K562 (cell line): ENCODE results near the gene NTNG1. TPM values are rescaled to one million over a fixed set of nuclear protein-coding genes. Genes with fewer than 3 reads are reported as not detected.

Source experiments
- ATAC-seq: fragments of 200-7000 bp; cut with Tn5 transposase; 3 replicates; pipeline ENCODE4 v1.9.1; 2020; ENCODE audit warnings: moderate library complexity
- BruUV-seq: library from RNA; stranded (reverse); fragments of 400-500 nt; replicated peaks from 2 replicates; lab custom pipeline; 2021; lab: Mats Ljungman, UMichigan
- CTCF ChIA-PET: fragments of 300-600 bp; formaldehyde crosslinking; extraction: SDS; loops from one replicate; lab custom pipeline; 2021; ENCODE audit warnings: low intra/inter-chr PET ratio; lab: Yijun Ruan, JAX
- POLR2A ChIA-PET: fragments of 300-600, 350-650 bp; sonication (Branson Sonifier 250); formaldehyde crosslinking; extraction: SDS; loops from one replicate; lab custom pipeline; 2021; ENCODE audit warnings: antibody characterized with exemption, inconsistent platforms; lab: Yijun Ruan, JAX
- DNase-seq, 4 experiments: peaks; one replicate each; pipeline versions ENCODE4 v3.0.0 to v3.0.0-alpha.2; 2011 to 2018; ENCODE audit warnings: low spot score in 3 of 4, mixed read lengths in 3 of 4; ENCODE audit errors: extremely low read depth in 1 of 4
- FAIRE-seq: peaks from 2 replicates; lab custom pipeline; 2011; peaks lifted over from hg19 to GRCh38; lab: Jason Lieb, UNC
- H2AFZ ChIP-seq: 2 replicates; pipeline ENCODE4 v1.6.0; 2011; ENCODE audit warnings: low read depth, low read length, control low read depth, inconsistent platforms
- H3K27ac ChIP-seq: fragments of 200-600 bp; 3 replicates; pipeline ENCODE4 v1.8.0; 2011; ENCODE audit warnings: low read depth, mild to moderate bottlenecking, control low read depth, inconsistent platforms, low read length, moderate library complexity, mixed read lengths; ENCODE audit errors: extremely low read depth
- H3K27me3 ChIP-seq, 2 experiments: fragments of 300-600 bp in 1 of 2; 2 replicates in 1 of 2; 3 replicates in 1 of 2; pipeline versions ENCODE4 v1.6.0 to v1.8.0; 2011; ENCODE audit warnings: inconsistent platforms in 2 of 2, low read length in 2 of 2, mild to moderate bottlenecking in 1 of 2, mixed read lengths in 1 of 2, moderate library complexity in 1 of 2; ENCODE audit not compliant: control insufficient read depth in 2 of 2, insufficient read depth in 2 of 2
- H3K36me3 ChIP-seq: fragments of 300-600 bp; 3 replicates; pipeline ENCODE4 v1.8.0; 2011; ENCODE audit warnings: mild to moderate bottlenecking, low read length, inconsistent platforms; ENCODE audit not compliant: control insufficient read depth, insufficient read depth
- H3K4me1 ChIP-seq, 2 experiments: fragments of 200-600 bp in 1 of 2; replicated peaks in 1 of 2; 2 replicates in 1 of 2; 3 replicates in 1 of 2; pipeline versions ENCODE4 v1.5.1 to v1.8.0; 2011; ENCODE audit warnings: inconsistent platforms in 2 of 2, low read length in 2 of 2, mild to moderate bottlenecking in 1 of 2, mixed read lengths in 1 of 2, moderate library complexity in 1 of 2; ENCODE audit not compliant: control insufficient read depth in 2 of 2, insufficient read depth in 2 of 2
- H3K4me2 ChIP-seq: 2 replicates; pipeline ENCODE4 v1.6.1; 2011; ENCODE audit warnings: low read length, control low read depth, inconsistent platforms, mixed read lengths; ENCODE audit not compliant: insufficient read depth
- H3K4me3 ChIP-seq: fragments of 200-600 bp; sonication (generic), shearing (Covaris generic); 2 replicates; pipeline ENCODE4 v1.5.1; 2016; ENCODE audit warnings: control low read depth, inconsistent platforms
- H3K79me2 ChIP-seq: fragments of 200-600 bp; 3 replicates; pipeline ENCODE4 v1.8.0; 2011; ENCODE audit warnings: low read length, inconsistent platforms; ENCODE audit not compliant: control insufficient read depth, insufficient read depth
- H3K9ac ChIP-seq, 2 experiments: 2 replicates each; pipeline versions ENCODE4 v1.6.0 to v1.6.1; 2011; ENCODE audit warnings: low read depth in 2 of 2, low read length in 2 of 2, control low read depth in 1 of 2, inconsistent platforms in 1 of 2, mild to moderate bottlenecking in 1 of 2, mixed read lengths in 1 of 2; ENCODE audit not compliant: insufficient read depth in 1 of 2
- H3K9me1 ChIP-seq: one replicate; pipeline ENCODE4 v1.6.0; 2011; ENCODE audit warnings: inconsistent platforms, mild to moderate bottlenecking, low read length, moderate library complexity; ENCODE audit not compliant: control insufficient read depth, insufficient read depth
- H3K9me3 ChIP-seq: replicated peaks from 2 replicates; pipeline ENCODE4 v1.5.1; 2011; ENCODE audit warnings: low read depth, low read length, inconsistent platforms; ENCODE audit not compliant: control insufficient read depth, insufficient read depth
- H4K20me1 ChIP-seq: replicated peaks from 2 replicates; pipeline ENCODE4 v1.6.1; 2011; ENCODE audit warnings: low read length, inconsistent platforms, mixed read lengths; ENCODE audit not compliant: control insufficient read depth, insufficient read depth
- HDAC1 ChIP-seq, 2 experiments: fragments of 450-650 bp; IDR thresholded peaks; 2 replicates each; pipeline ENCODE4 v1.6.1; 2016 to 2017; ENCODE audit warnings: inconsistent platforms in 1 of 2, mild to moderate bottlenecking in 1 of 2, moderate library complexity in 1 of 2
- NCOA4 ChIP-seq: fragments of 450-650 bp; IDR thresholded peaks from 2 replicates; pipeline ENCODE4 v1.6.1; 2018; ENCODE audit warnings: mild to moderate bottlenecking; ENCODE audit not compliant: partially characterized antibody
- NUFIP1 ChIP-seq: fragments of 450-650 bp; IDR thresholded peaks from 2 replicates; pipeline ENCODE4 v1.6.1; 2018; ENCODE audit not compliant: partially characterized antibody
- PATZ1 ChIP-seq: fragments of 250-450 bp; sonication (Bioruptor Pico); IDR thresholded peaks from 2 replicates; pipeline ENCODE4 v1.5.0; 2020; ENCODE audit warnings: mild to moderate bottlenecking, borderline replicate concordance
- SIN3A ChIP-seq, 2 experiments: fragments of 150-350 bp in 1 of 2; IDR thresholded peaks; 2 replicates each; pipeline ENCODE4 v1.6.1; 2011 to 2016; ENCODE audit warnings: borderline replicate concordance in 2 of 2, low read depth in 2 of 2, low read length in 2 of 2, mild to moderate bottlenecking in 2 of 2, moderate library complexity in 2 of 2; ENCODE audit not compliant: control insufficient read depth in 1 of 2
- STAT5A ChIP-seq: IDR thresholded peaks from 2 replicates; pipeline ENCODE4 v1.6.1; 2012; ENCODE audit warnings: low read length, inconsistent platforms, borderline replicate concordance
- TAF15 ChIP-seq: fragments of 200-400 bp; formaldehyde crosslinking; IDR thresholded peaks from 2 replicates; pipeline ENCODE4 v1.6.1; 2017; ENCODE audit warnings: mild to moderate bottlenecking, low read depth, low read length, moderate library complexity
- TARDBP ChIP-seq: fragments of 450-650 bp; IDR thresholded peaks from 2 replicates; pipeline ENCODE4 v1.6.1; 2016
- ZNF311 ChIP-seq: fragments of 250-450 bp; sonication (Bioruptor Pico); IDR thresholded peaks from 2 replicates; pipeline ENCODE4 v1.4.0; 2020; ENCODE audit warnings: mild to moderate bottlenecking, moderate library complexity
- ZNF445 ChIP-seq: fragments of 250-450 bp; sonication (Bioruptor Pico); IDR thresholded peaks from 2 replicates; pipeline ENCODE4 v1.4.0; 2020; ENCODE audit warnings: low read depth, mild to moderate bottlenecking, moderate library complexity
- ZNF668 ChIP-seq: fragments of 250-450 bp; sonication (Bioruptor Pico); IDR thresholded peaks from 2 replicates; pipeline ENCODE4 v1.8.0; 2022; ENCODE audit warnings: mild to moderate bottlenecking, inconsistent platforms
- ZNF695 ChIP-seq: fragments of 450-650 bp; formaldehyde crosslinking; IDR thresholded peaks from 2 replicates; pipeline ENCODE4 v1.4.0; 2020; ENCODE audit warnings: mild to moderate bottlenecking, moderate library complexity
- WGBS: fragments of 100-300 bp; shearing (Covaris generic); methylation state at CpG from one replicate; pipeline ENCODE4 v1.1.6; 2016; ENCODE audit warnings: low coverage, mixed read lengths; ENCODE audit not compliant: insufficient coverage; ENCODE audit errors: missing lambda C conversion rate; 5-methylcytosine and 5-hydroxymethylcytosine counted together
- in situ Hi-C: fragments of 300-500 bp; cut with MboI; formaldehyde crosslinking; loops from 4 replicates; pipeline ENCODE4 v1.15.0; 2018; ENCODE audit warnings: inconsistent platforms, mixed read lengths
- intact Hi-C: fragments of 100-400 bp; cut with micrococcal nuclease; formaldehyde crosslinking; loops from 2 replicates; pipeline ENCODE4 v1.14.2; 2022
- polyA plus RNA-seq, 8 experiments: library from polyadenylated mRNA; depleted of rRNA in 4 of 8; stranded (reverse) in 5 of 8; unstranded in 3 of 8; fragments of >200 nt; fragmentation: Nextera tagmentation in 2 of 8; fragmentation: Illumina TruSeq in 1 of 8; extraction: Ambion mirVana in 2 of 8; extraction: Trizol in 1 of 8; gene quantifications; 2 replicates each; pipeline versions ENCODE4 v1.2.1 to v1.2.3, GENCODE V29; 2011 to 2014; ENCODE audit warnings: inconsistent platforms in 1 of 8, missing spikeins in 1 of 8
- total RNA-seq, 7 experiments: library from RNA; depleted of rRNA in 6 of 7; stranded (reverse); fragments of >200 nt in 6 of 7; fragmentation: Illumina TruSeq in 2 of 7; extraction: Trizol in 2 of 7; gene quantifications; 2 replicates each; pipeline versions ENCODE4 v1.2.1 to v1.2.3, GENCODE V29; 2011 to 2021; ENCODE audit warnings: low replicate concordance in 1 of 7
- TF ChIP-seq, protein P1 (sequence below): sonication (generic); formaldehyde crosslinking; IDR thresholded peaks from 2 replicates; pipeline ENCODE4 v1.8.0; 2022; ENCODE audit warnings: mild to moderate bottlenecking, missing genetic modification reagents
- TF ChIP-seq, protein P2 (sequence below): IDR thresholded peaks from 3 replicates; pipeline ENCODE4 v1.6.1; 2011; ENCODE audit warnings: borderline replicate concordance, mild to moderate bottlenecking; ENCODE audit not compliant: insufficient read length, insufficient read depth

Gene NTNG1
- total and polyA plus RNA-seq, 9 of the 15 experiments (the other 6 are each of a cell fraction or from before 2014, with no cell fraction given), result not detected

DNA sequence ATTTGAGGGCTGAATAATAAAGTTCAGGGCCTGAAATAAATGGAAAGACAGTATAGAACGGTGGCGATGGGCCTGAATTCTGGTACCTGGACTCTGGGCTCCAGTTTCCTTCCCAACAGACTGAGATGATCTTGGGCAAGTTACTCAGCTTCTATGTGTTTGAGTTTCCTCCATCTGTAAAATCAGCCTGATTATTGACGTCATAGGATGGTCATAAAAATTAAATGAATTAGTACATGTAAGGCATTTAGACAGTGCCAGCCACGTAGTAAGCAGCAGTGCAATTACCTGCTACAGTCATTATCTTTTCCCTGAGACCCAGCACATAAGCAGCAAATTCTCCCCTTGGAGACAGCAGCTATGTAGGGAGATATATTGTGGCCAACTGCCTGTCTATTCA, 260.9 kb downstream of the NTNG1 start:
- BruUV-seq, result no TSS peak
- no peak overlapping the region for H3K4me3 ChIP-seq
- ChIA-PET POLR2A (no interaction called here), CTCF (no interaction called here)
- no peaks in the 10 kb centered on the region for H3K36me3 ChIP-seq
- TF ChIP-seq, protein P1, sequence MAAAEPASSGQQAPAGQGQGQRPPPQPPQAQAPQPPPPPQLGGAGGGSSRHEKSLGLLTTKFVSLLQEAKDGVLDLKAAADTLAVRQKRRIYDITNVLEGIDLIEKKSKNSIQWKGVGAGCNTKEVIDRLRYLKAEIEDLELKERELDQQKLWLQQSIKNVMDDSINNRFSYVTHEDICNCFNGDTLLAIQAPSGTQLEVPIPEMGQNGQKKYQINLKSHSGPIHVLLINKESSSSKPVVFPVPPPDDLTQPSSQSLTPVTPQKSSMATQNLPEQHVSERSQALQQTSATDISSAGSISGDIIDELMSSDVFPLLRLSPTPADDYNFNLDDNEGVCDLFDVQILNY, result no peak
- TF ChIP-seq PATZ1 (CRISPR knock-in tag) (no peak), ZNF668 (CRISPR knock-in tag) (no peak), ZNF695 (CRISPR knock-in tag) (no peak), ZNF445 (no peak), TAF15 (no peak), SIN3A (IDR thresholded peaks at IDR 0.05; ENCODE audit: borderline replicate concordance in 2 of 2, control insufficient read depth in 1 of 2, low read depth in 2 of 2, low read length in 2 of 2) (no peak), NUFIP1 (no peak), NCOA4 (no peak), HDAC1 (IDR thresholded peaks at IDR 0.05) (no peak), TARDBP (no peak), ZNF311 (CRISPR knock-in tag) (no peak), STAT5A (no peak)
- TF ChIP-seq, protein P2, sequence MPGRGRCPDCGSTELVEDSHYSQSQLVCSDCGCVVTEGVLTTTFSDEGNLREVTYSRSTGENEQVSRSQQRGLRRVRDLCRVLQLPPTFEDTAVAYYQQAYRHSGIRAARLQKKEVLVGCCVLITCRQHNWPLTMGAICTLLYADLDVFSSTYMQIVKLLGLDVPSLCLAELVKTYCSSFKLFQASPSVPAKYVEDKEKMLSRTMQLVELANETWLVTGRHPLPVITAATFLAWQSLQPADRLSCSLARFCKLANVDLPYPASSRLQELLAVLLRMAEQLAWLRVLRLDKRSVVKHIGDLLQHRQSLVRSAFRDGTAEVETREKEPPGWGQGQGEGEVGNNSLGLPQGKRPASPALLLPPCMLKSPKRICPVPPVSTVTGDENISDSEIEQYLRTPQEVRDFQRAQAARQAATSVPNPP, result no peak
- ATAC-seq (no peak), FAIRE-seq (no peak), DNase-seq (no peak)
- no peaks in the 10 kb centered on the region for H4K20me1 ChIP-seq
- H3K4me2 ChIP-seq, result no peak overlapping the region
- H3K27me3 ChIP-seq, result no peaks in the 10 kb centered on the region
- WGBS, result 0% methylated on average over 4 of the region's 4 CpGs
- no peaks in the 10 kb centered on the region for H3K9me3 ChIP-seq
- H3K79me2 ChIP-seq, result no peaks in the 10 kb centered on the region
- H3K4me1 ChIP-seq, result no peaks in the 10 kb centered on the region
- no peak overlapping the region for H3K27ac ChIP-seq
- no peaks in the 10 kb centered on the region for H3K9me1 ChIP-seq
- no peak overlapping the region for H2AFZ ChIP-seq
- in situ Hi-C loops (no loop called here), intact Hi-C loops (no loop called here)
- H3K9ac ChIP-seq, result no peak overlapping the region
